Inflammatory macrophage (primary cell): Measurements from ENCODE around the gene CCDC90B.

Source experiments
- DNase-seq, 2 donors: peaks; one replicate each; pipeline ENCODE4 v3.0.0-alpha.2; 2020 to 2022

CCDC90B gene

DNA sequence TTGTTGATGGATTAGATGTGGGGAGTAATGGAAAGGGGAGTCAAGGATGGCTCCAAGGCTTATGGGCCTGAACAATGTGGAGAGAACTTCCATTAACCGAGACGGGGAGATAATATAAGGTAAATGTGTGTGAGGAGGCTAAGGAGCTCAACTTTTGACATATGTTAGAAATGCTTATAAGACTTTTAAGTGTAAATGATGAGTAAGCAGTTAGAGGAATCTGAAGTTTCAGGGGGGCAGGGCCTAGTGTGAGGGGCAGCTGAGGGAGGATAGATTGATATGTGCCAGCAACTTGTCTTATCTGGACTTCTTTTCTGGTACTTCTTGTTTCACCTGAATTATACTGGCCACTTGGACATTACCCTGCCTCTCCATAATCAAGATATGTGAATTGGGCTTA, 62.7 kb downstream of the CCDC90B start:
- no peak for DNase-seq

DNA sequence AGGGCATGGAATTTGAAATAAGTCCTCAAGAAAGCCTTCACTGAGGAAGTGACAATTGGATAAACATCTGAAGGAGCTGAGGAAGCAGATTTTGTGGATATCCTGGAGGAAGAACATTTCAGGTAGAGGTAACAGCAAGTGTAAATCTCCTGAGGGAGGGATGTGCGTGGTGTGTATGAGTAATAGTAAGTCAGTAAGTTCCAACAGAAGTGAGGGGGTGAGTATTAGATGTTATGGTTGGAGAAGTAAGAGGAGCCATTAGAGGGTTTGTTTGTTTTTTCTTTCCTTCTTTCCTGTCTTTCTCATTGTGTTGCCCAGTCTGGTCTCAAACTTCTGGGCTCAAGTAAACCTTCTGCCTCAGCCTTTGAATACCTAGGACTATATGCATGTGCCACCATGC, 63.7 kb downstream of the CCDC90B start:
- DNase-seq, result no peak

DNA sequence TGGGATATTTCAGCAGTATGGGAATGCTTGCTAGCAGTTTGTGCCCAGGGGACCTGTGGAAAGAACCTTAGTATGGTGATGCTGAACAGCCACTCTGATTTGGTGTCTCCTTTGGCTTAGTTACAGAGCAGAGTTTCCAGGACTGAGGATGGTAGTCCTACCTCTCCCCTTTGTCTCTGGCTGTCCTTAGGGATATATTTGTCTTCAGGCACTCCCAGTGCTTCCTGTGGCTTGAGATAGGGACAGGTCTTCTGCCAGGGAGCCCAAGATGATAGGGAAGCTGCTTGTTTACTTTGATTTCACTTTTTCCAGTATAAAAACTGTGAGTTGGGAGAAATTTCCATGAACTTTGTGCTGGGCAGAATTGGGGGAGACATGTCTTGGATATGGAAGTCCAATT, 64.5 kb downstream of the CCDC90B start:
- DNase-seq, result no peak

DNA sequence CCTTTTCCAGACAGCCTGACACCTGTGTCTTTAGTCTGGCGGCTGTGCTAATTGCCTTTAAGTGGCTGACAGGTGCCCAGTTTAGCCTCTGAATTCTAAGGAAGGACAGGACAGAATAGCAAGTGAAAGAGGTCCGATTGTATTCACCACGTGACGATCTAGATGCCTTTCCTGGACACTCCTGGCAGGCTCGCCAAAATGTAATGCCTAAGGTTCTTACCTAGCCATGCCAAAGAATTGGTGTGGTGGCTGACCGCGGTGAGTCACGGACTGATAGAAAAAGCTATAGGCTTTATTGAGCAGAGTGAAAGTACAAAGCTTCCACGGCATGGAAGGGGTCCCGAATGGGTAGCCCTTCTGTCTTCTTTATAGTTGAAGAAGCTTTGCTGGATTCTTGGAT, 65.9 kb downstream of the CCDC90B start:
- DNase-seq, result no peak

DNA sequence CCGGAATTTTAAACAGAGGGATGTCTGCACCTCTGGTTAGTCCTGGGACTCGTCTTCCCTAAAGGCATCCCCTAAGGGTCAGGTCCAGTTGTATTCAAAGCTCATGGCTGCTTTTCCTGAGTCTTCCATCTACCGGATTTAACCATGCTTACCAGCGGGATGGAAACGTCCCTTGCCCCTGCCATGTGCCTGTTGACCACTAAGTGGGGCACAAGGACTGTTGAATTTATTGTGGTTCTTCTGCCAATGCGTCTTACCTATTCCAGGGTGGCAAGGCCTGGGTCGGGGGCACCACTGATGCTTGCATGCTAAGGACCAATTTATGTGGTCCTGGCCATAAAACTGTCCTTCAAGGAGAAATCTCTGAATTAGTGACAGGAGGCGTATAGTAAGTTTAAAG, 67.1 kb downstream of the CCDC90B start:
- DNase-seq, result no peak
